A549 (cell line): Measurements from ENCODE around the gene C11orf86.

ENCODE experiments used
- CEBPB ChIP-seq, 2 experiments: fragments of >200 bp in 1 of 2; sonication (Bioruptor Twin) in 1 of 2; formaldehyde crosslinking in 1 of 2; IDR thresholded peaks; 2 replicates each; pipeline ENCODE4 v1.6.1; 2012 to 2016
- CHD2 ChIP-seq: fragments of 150-350 bp; IDR thresholded peaks from 2 replicates; pipeline ENCODE4 v1.6.1; 2014; ENCODE audit warnings: low read length; ENCODE audit not compliant: partially characterized antibody
- ELK1 ChIP-seq: fragments of 150-350 bp; IDR thresholded peaks from 2 replicates; pipeline ENCODE4 v1.6.1; 2014; ENCODE audit warnings: low read depth, mild to moderate bottlenecking, low read length
- EP300 ChIP-seq, 2 experiments: fragments of >200 bp; sonication (Bioruptor Twin); formaldehyde crosslinking; IDR thresholded peaks; 2 replicates in 1 of 2; 3 replicates in 1 of 2; pipeline ENCODE4 v1.6.1; 2016 to 2017
- KDM5A ChIP-seq: fragments of 200-600 bp; sonication (generic); IDR thresholded peaks from 2 replicates; pipeline ENCODE4 v1.6.1; 2016; ENCODE audit warnings: antibody characterized with exemption, mild to moderate bottlenecking
- MAZ ChIP-seq: fragments of 150-350 bp; IDR thresholded peaks from 2 replicates; pipeline ENCODE4 v1.6.1; 2014; ENCODE audit warnings: antibody characterized with exemption, low read depth, low read length, borderline replicate concordance
- PHF8 ChIP-seq: fragments of 200-600 bp; sonication (generic); IDR thresholded peaks from 2 replicates; pipeline ENCODE4 v1.6.1; 2016; ENCODE audit warnings: low read depth, mild to moderate bottlenecking, antibody characterized with exemption, moderate library complexity, borderline replicate concordance
- RARB ChIP-seq: fragments of 250-450 bp; sonication (Bioruptor Pico); IDR thresholded peaks from 2 replicates; pipeline ENCODE4 v1.8.0; 2021; ENCODE audit warnings: mild to moderate bottlenecking, moderate library complexity
- ZFP36 ChIP-seq: fragments of 450-650 bp; IDR thresholded peaks from 2 replicates; pipeline ENCODE4 v1.6.1; 2014; ENCODE audit warnings: borderline replicate concordance; ENCODE audit not compliant: partially characterized antibody
- TF ChIP-seq, protein P1 (sequence below): fragments of >200 bp; sonication (Bioruptor Twin); formaldehyde crosslinking; IDR thresholded peaks from 3 replicates; pipeline ENCODE4 v1.5.1; 2016

- no peak for TF ChIP-seq EP300 (IDR thresholded peaks at IDR 0.05)
- TF ChIP-seq PHF8, result no peak
- TF ChIP-seq MAZ, result no peak
- TF ChIP-seq CEBPB (IDR thresholded peaks at IDR 0.05), result no peak
- no peak for TF ChIP-seq ELK1
- TF ChIP-seq, protein P1, sequence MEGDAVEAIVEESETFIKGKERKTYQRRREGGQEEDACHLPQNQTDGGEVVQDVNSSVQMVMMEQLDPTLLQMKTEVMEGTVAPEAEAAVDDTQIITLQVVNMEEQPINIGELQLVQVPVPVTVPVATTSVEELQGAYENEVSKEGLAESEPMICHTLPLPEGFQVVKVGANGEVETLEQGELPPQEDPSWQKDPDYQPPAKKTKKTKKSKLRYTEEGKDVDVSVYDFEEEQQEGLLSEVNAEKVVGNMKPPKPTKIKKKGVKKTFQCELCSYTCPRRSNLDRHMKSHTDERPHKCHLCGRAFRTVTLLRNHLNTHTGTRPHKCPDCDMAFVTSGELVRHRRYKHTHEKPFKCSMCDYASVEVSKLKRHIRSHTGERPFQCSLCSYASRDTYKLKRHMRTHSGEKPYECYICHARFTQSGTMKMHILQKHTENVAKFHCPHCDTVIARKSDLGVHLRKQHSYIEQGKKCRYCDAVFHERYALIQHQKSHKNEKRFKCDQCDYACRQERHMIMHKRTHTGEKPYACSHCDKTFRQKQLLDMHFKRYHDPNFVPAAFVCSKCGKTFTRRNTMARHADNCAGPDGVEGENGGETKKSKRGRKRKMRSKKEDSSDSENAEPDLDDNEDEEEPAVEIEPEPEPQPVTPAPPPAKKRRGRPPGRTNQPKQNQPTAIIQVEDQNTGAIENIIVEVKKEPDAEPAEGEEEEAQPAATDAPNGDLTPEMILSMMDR, result no peak
- TF ChIP-seq KDM5A, result no peak
- no peak for TF ChIP-seq RARB (CRISPR knock-in tag)
- TF ChIP-seq ZFP36, result no peak
- TF ChIP-seq CHD2, result no peak
Observed at GRCh38 chr11:66979336-66979980, 4.4 kb downstream of the C11orf86 start.
